ENCODE data around the gene TNRC6A. TPM values are rescaled to one million over a fixed set of nuclear protein-coding genes. Genes with fewer than 3 reads are reported as not detected.

Gene TNRC6A
- total and polyA plus RNA-seq, 10 of the 15 experiments (the other 5 are each of a cell fraction or from before 2014, with no cell fraction given), result 4.6 to 41.3 (median 29.7) TPM

DNA sequence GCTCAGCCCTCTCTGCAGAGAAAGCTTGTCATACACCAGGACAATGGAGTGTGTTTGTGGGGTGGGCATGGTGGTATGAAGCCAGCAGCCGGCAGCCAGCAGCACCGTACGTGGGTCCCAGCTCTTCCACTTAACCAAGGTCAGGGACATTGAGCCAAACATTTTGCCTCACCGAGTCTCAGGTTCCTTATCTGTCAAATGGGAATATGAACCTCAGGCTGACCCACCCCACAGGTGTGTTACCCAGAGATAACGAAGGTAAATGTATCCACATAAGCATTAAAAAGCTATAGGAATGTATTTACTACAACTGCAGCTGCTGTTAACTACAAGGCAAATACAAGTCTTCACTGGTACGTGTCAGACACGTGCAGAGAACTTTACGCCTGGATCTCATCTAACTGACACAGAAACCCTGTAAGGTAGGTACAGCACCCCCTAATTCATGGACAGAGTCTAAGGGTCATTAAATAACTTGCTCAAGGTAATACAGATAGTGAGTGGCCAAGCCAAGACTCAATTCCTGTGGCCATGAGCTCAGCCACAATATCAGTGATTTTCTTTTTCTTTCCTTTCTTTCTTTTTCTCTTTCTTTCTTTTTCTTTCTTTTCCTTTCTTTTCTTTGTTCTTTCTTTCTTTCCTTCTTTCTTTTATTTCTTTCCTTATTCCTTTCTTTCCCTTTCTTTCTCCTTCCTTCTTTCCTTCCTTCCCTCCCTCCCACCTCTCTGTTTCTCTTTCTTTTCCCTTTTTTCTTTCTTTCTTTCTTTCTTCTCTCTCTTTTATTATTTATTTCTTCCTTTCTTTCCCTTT lies 117.3 kb downstream of the TNRC6A start:
- ATAC-seq (no peak), DNase-seq (ENCODE audit: low read depth, low spot score) (no peak), FAIRE-seq (no peak)
- in situ Hi-C loops (cut with MboI) (no loop called here), intact Hi-C loops (cut with micrococcal nuclease; ENCODE audit: unreplicated experiment) (no loop called here)
- H2AFZ ChIP-seq (ENCODE audit: control insufficient read depth, low read depth, low read length), result no peak overlapping the region
- no peaks in the 10 kb centered on the region for H3K4me1 ChIP-seq (ENCODE audit: control insufficient read depth, insufficient read depth, low read length)
- H3K79me2 ChIP-seq (ENCODE audit: control insufficient read depth, insufficient read depth, low read length), result no peaks in the 10 kb centered on the region
- no peaks in the 10 kb centered on the region for H3K27me3 ChIP-seq (replicated peaks in 1 of 2; ENCODE audit: control insufficient read depth in 2 of 2, insufficient read depth in 2 of 2, low read length in 1 of 2)
- H3K4me2 ChIP-seq (ENCODE audit: control insufficient read depth, insufficient read depth), result no peak overlapping the region
- 38% methylated on average over 8 of the region's 8 CpGs for WGBS (ENCODE audit: insufficient coverage, insufficient replicate concordance, low lambda C conversion rate, missing lambda C conversion rate)
- TF ChIP-seq ZNF24 (IDR thresholded peaks at IDR 0.05) (no peak), LARP7 (IDR thresholded peaks at IDR 0.05) (no peak), MTA2 (IDR thresholded peaks at IDR 0.05; ENCODE audit: low read depth) (no peak), SMAD1 (IDR thresholded peaks at IDR 0.05; ENCODE audit: low read depth, partially characterized antibody) (no peak), CHD4 (IDR thresholded peaks at IDR 0.05) (no peak), RB1 (IDR thresholded peaks at IDR 0.05; ENCODE audit: borderline replicate concordance) (no peak), SPI1 (IDR thresholded peaks at IDR 0.05; ENCODE audit: borderline replicate concordance, insufficient read depth, low read depth, low read length) (no peak), YY1 (IDR thresholded peaks at IDR 0.05; ENCODE audit: low read depth, low read length) (no peak), JUNB (IDR thresholded peaks at IDR 0.05) (no peak), RAD51 (IDR thresholded peaks at IDR 0.05) (no peak), POLR2AphosphoS2 (IDR thresholded peaks at IDR 0.05; ENCODE audit: low read depth, low read length) (no peak), NBN (IDR thresholded peaks at IDR 0.05) (no peak), SUPT20H (IDR thresholded peaks at IDR 0.05; ENCODE audit: borderline replicate concordance, control insufficient read depth, low read depth, low read length) (no peak), TAF1 (IDR thresholded peaks at IDR 0.05; ENCODE audit: borderline replicate concordance, low read depth, low read length) (no peak), DPF2 (IDR thresholded peaks at IDR 0.05) (no peak)
- TF ChIP-seq, protein P1, sequence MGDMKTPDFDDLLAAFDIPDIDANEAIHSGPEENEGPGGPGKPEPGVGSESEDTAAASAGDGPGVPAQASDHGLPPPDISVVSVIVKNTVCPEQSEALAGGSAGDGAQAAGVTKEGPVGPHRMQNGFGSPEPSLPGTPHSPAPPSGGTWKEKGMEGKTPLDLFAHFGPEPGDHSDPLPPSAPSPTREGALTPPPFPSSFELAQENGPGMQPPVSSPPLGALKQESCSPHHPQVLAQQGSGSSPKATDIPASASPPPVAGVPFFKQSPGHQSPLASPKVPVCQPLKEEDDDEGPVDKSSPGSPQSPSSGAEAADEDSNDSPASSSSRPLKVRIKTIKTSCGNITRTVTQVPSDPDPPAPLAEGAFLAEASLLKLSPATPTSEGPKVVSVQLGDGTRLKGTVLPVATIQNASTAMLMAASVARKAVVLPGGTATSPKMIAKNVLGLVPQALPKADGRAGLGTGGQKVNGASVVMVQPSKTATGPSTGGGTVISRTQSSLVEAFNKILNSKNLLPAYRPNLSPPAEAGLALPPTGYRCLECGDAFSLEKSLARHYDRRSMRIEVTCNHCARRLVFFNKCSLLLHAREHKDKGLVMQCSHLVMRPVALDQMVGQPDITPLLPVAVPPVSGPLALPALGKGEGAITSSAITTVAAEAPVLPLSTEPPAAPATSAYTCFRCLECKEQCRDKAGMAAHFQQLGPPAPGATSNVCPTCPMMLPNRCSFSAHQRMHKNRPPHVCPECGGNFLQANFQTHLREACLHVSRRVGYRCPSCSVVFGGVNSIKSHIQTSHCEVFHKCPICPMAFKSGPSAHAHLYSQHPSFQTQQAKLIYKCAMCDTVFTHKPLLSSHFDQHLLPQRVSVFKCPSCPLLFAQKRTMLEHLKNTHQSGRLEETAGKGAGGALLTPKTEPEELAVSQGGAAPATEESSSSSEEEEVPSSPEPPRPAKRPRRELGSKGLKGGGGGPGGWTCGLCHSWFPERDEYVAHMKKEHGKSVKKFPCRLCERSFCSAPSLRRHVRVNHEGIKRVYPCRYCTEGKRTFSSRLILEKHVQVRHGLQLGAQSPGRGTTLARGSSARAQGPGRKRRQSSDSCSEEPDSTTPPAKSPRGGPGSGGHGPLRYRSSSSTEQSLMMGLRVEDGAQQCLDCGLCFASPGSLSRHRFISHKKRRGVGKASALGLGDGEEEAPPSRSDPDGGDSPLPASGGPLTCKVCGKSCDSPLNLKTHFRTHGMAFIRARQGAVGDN (IDR thresholded peaks at IDR 0.05), result no peak
- TF ChIP-seq, protein P2, sequence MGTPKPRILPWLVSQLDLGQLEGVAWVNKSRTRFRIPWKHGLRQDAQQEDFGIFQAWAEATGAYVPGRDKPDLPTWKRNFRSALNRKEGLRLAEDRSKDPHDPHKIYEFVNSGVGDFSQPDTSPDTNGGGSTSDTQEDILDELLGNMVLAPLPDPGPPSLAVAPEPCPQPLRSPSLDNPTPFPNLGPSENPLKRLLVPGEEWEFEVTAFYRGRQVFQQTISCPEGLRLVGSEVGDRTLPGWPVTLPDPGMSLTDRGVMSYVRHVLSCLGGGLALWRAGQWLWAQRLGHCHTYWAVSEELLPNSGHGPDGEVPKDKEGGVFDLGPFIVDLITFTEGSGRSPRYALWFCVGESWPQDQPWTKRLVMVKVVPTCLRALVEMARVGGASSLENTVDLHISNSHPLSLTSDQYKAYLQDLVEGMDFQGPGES (IDR thresholded peaks at IDR 0.05), result no peak
- ChIA-PET SMC1A (ENCODE audit: uncharacterized antibody, unreplicated experiment) (interaction anchor here (0.6 kb wide), 1 partner anchor 451 kb away, joined by 5 read pairs; no protein-coding TSS in a partner anchor), RAD21 (ENCODE audit: unreplicated experiment) (interaction anchor here (0.6 kb wide), 1 partner anchor 29 kb away, joined by 3 read pairs; no protein-coding TSS in a partner anchor), POLR2A (no interaction called here), CTCF (no interaction called here)
- no peaks in the 10 kb centered on the region for H4K20me1 ChIP-seq (ENCODE audit: control insufficient read depth, insufficient read depth)
- H3K9ac ChIP-seq (ENCODE audit: control insufficient read depth, insufficient read depth, low read length), result no peak overlapping the region
- H3K4me3 ChIP-seq, result no peak overlapping the region
- no peaks in the 10 kb centered on the region for H3K9me3 ChIP-seq (replicated peaks; ENCODE audit: control insufficient read depth, insufficient read depth, low read length)
- BruUV-seq (replicated peaks), result no TSS peak
- no peak overlapping the region for H3K27ac ChIP-seq (ENCODE audit: control insufficient read depth, insufficient read depth)
- no peaks in the 10 kb centered on the region for H3K36me3 ChIP-seq (ENCODE audit: control insufficient read depth in 2 of 2, insufficient read depth in 2 of 2, low read length in 1 of 2)
